Hepatocyte (in vitro differentiated cells): Measurements from ENCODE around the gene ZNF564. TPM values are rescaled to one million over a fixed set of nuclear protein-coding genes. Genes with fewer than 3 reads are reported as not detected.

ENCODE experiments used
- DNase-seq: peaks from one replicate; pipeline ENCODE4 v3.0.0-alpha.2; 2016; ENCODE audit warnings: low spot score
- H2AFZ ChIP-seq: fragments of 200-600 bp; sonication (generic); 2 replicates; pipeline ENCODE4 v1.6.0; 2016; ENCODE audit warnings: antibody characterized with exemption, mild to moderate bottlenecking
- H3K27ac ChIP-seq: fragments of 200-600 bp; sonication (generic); 2 replicates; pipeline ENCODE4 v1.5.1; 2016; ENCODE audit warnings: mild to moderate bottlenecking
- H3K27me3 ChIP-seq: fragments of 200-600 bp; sonication (generic); 2 replicates; pipeline ENCODE4 v1.6.1; 2016
- H3K36me3 ChIP-seq: fragments of 200-600 bp; sonication (generic); replicated peaks from 2 replicates; pipeline ENCODE4 v1.5.1; 2016; ENCODE audit warnings: low read depth; ENCODE audit not compliant: insufficient read depth
- H3K4me1 ChIP-seq: fragments of 200-600 bp; sonication (generic); 2 replicates; pipeline ENCODE4 v1.5.1; 2016; ENCODE audit warnings: mild to moderate bottlenecking, moderate library complexity; ENCODE audit not compliant: insufficient read depth
- H3K4me2 ChIP-seq: fragments of 200-600 bp; sonication (generic); 2 replicates; pipeline ENCODE4 v1.6.0; 2016
- H3K4me3 ChIP-seq: fragments of 200-600 bp; sonication (generic); 2 replicates; pipeline ENCODE4 v1.5.1; 2016; ENCODE audit warnings: mild to moderate bottlenecking
- H3K79me2 ChIP-seq: fragments of 200-600 bp; sonication (generic); 2 replicates; pipeline ENCODE4 v1.6.0; 2017; ENCODE audit warnings: mild to moderate bottlenecking
- H3K9me2 ChIP-seq: fragments of 200-600 bp; sonication (generic); replicated peaks from 2 replicates; pipeline ENCODE4 v1.6.0; 2017; ENCODE audit warnings: mild to moderate bottlenecking; ENCODE audit not compliant: insufficient read depth
- H3K9me3 ChIP-seq: fragments of 200-600 bp; sonication (generic); 2 replicates; pipeline ENCODE4 v1.5.1; 2016; ENCODE audit warnings: low read depth, mild to moderate bottlenecking
- H4K20me1 ChIP-seq: fragments of 200-600 bp; sonication (generic); 2 replicates; pipeline ENCODE4 v1.6.0; 2016; ENCODE audit warnings: mild to moderate bottlenecking; ENCODE audit not compliant: insufficient read depth, poor library complexity, severe bottlenecking
- EZH2 ChIP-seq: fragments of 200-600 bp; sonication (generic); IDR thresholded peaks from 2 replicates; pipeline ENCODE4 v1.6.1; 2016; ENCODE audit warnings: antibody characterized with exemption, mild to moderate bottlenecking, borderline replicate concordance
- EZH2phosphoT487 ChIP-seq: fragments of 200-600 bp; sonication (generic); IDR thresholded peaks from one replicate; pipeline ENCODE4 v1.6.1; 2018; ENCODE audit warnings: antibody characterized with exemption, mild to moderate bottlenecking, low read depth, moderate library complexity; ENCODE audit not compliant: unreplicated experiment, severe bottlenecking
- WGBS: methylation state at CpG from one replicate; pipeline ENCODE4 v1.1.6; 2016; ENCODE audit warnings: low lambda C conversion rate; ENCODE audit errors: missing lambda C conversion rate; 5-methylcytosine and 5-hydroxymethylcytosine counted together
- polyA plus RNA-seq: library from polyadenylated mRNA; unstranded; fragments of >200 nt; fragmentation: Nextera tagmentation; extraction: Ambion mirVana; gene quantifications from 2 replicates; pipeline ENCODE4 v1.2.1, GENCODE V29; 2016
- total RNA-seq: library from RNA; depleted of rRNA; stranded (reverse); fragments of >200 nt; gene quantifications from 2 replicates; pipeline ENCODE4 v1.2.3, GENCODE V29; 2014
- TF ChIP-seq, protein P1 (sequence below): fragments of 200-600 bp; sonication (generic); IDR thresholded peaks from 2 replicates; pipeline ENCODE4 v1.5.1; 2016; ENCODE audit warnings: antibody characterized with exemption, mild to moderate bottlenecking; ENCODE audit not compliant: poor library complexity

The ZNF564 gene
- total and polyA plus RNA-seq, 2 experiments from 2014 or later: 5.0 to 10.7 TPM

- Histone ChIP-seq H3K27ac (no peak overlapping the region), H3K27me3 (no peaks in the 10 kb centered on the region), H3K9me3 (no peaks in the 10 kb centered on the region), H4K20me1 (no peaks in the 10 kb centered on the region), H3K9me2 (no peaks in the 10 kb centered on the region), H3K79me2 (no peaks in the 10 kb centered on the region), H3K4me2 (no peak overlapping the region), H2AFZ (no peak overlapping the region), H3K4me1 (no peaks in the 10 kb centered on the region), H3K36me3 (no peaks in the 10 kb centered on the region), H3K4me3 (no peak overlapping the region)
- DNase-seq: no peak
- TF ChIP-seq EZH2: no peak
- 96% methylated on average over 11 of the region's 11 CpGs for WGBS
Measured at GRCh38 chr19:12596485-12596884, 45.2 kb upstream of the ZNF564 start.

DNA sequence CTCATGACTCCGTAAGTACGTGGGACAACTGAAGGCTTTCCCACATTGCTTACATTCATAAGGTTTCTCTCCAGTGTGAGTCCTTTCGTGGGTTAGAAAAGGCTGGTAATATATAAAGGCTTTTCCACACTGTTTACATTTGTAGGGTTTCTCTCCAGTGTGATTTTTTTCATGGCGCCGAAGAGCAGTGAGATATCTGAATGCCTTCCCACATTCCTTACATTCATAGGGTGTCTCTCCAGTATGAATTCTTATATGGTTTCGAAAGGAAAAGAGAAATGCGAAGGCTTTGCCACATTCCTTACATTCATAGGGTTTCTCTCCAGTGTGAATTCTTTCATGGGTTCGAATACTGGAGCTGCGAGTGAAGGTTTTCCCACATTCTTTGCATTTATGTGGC is 29.8 kb upstream of the ZNF564 start:
- DNase-seq: no peak
- 96% methylated on average over 9 of the region's 9 CpGs for WGBS
- TF ChIP-seq EZH2: no peak
- TF ChIP-seq EZH2phosphoT487: no peak
- TF ChIP-seq, protein P1, sequence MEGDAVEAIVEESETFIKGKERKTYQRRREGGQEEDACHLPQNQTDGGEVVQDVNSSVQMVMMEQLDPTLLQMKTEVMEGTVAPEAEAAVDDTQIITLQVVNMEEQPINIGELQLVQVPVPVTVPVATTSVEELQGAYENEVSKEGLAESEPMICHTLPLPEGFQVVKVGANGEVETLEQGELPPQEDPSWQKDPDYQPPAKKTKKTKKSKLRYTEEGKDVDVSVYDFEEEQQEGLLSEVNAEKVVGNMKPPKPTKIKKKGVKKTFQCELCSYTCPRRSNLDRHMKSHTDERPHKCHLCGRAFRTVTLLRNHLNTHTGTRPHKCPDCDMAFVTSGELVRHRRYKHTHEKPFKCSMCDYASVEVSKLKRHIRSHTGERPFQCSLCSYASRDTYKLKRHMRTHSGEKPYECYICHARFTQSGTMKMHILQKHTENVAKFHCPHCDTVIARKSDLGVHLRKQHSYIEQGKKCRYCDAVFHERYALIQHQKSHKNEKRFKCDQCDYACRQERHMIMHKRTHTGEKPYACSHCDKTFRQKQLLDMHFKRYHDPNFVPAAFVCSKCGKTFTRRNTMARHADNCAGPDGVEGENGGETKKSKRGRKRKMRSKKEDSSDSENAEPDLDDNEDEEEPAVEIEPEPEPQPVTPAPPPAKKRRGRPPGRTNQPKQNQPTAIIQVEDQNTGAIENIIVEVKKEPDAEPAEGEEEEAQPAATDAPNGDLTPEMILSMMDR: no peak

GRCh38 chr19:12580180-12580694 is 29.0 kb upstream of the ZNF564 start:
- Histone ChIP-seq H3K36me3 (no peaks in the 10 kb centered on the region), H3K27me3 (no peaks in the 10 kb centered on the region), H3K4me1 (no peaks in the 10 kb centered on the region), H3K9me3 (peaks cover 28% of the 10 kb centered on the region), H4K20me1 (no peaks in the 10 kb centered on the region), H3K4me3 (no peak overlapping the region), H3K4me2 (no peak overlapping the region), H3K9me2 (no peaks in the 10 kb centered on the region), H3K27ac (no peak overlapping the region), H3K79me2 (no peaks in the 10 kb centered on the region), H2AFZ (no peak overlapping the region)
- TF ChIP-seq EZH2: no peak
- TF ChIP-seq, protein P1: no peak
- no peak for TF ChIP-seq EZH2phosphoT487
- no peak for DNase-seq
- WGBS: 85% methylated on average over 11 of the region's 11 CpGs

More for the DNA sequence above, 29.8 kb upstream of the ZNF564 start:
- Histone ChIP-seq H3K79me2 (no peaks in the 10 kb centered on the region), H3K27me3 (no peaks in the 10 kb centered on the region), H3K4me3 (no peak overlapping the region), H3K27ac (no peak overlapping the region), H3K9me2 (no peaks in the 10 kb centered on the region), H3K9me3 (peaks cover 28% of the 10 kb centered on the region), H3K36me3 (no peaks in the 10 kb centered on the region), H2AFZ (no peak overlapping the region), H3K4me2 (no peak overlapping the region), H3K4me1 (no peaks in the 10 kb centered on the region), H4K20me1 (no peaks in the 10 kb centered on the region)

DNA sequence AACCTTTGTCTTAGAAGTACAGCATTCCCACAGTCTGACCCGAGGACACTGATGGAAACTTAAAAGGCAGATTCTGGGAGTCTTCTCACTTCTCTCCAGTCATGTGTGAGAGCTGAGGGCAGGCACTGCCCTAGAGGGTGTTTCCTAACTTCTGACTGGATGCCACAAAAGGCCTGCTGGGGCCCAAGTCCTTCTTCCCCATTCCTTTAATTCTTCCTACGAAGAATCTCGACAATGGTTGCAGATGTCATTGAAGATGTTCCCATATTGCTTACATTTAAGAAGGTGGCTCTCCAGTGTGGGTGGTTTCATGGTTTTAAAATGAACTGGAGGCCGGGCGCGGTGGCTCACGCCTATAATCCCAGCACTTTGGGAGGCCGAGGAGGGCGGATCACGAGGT is 27.4 kb upstream of the ZNF564 start:
- Histone ChIP-seq H2AFZ (no peak overlapping the region), H3K9me2 (no peaks in the 10 kb centered on the region), H3K36me3 (no peaks in the 10 kb centered on the region), H3K4me2 (no peak overlapping the region), H3K4me3 (no peak overlapping the region), H3K9me3 (peaks cover 28% of the 10 kb centered on the region), H3K79me2 (no peaks in the 10 kb centered on the region), H3K27me3 (no peaks in the 10 kb centered on the region), H3K4me1 (no peaks in the 10 kb centered on the region), H4K20me1 (no peaks in the 10 kb centered on the region), H3K27ac (no peak overlapping the region)
- no peak for TF ChIP-seq EZH2phosphoT487
- no peak for TF ChIP-seq EZH2
- TF ChIP-seq, protein P1: no peak
- 97% methylated on average over 10 of the region's 10 CpGs for WGBS
- DNase-seq: no peak
